Ishikawa (cell line): ENCODE results near the gene TGFB1.

Experiments
- FOXM1 ChIP-seq: IDR thresholded peaks from 2 replicates; pipeline ENCODE4 v1.6.1; 2012; ENCODE audit warnings: low read depth, borderline replicate concordance
- NFIC ChIP-seq: IDR thresholded peaks from 2 replicates; pipeline ENCODE4 v1.6.1; 2012
- RAD21 ChIP-seq: IDR thresholded peaks from 2 replicates; pipeline ENCODE4 v1.6.1; 2012; ENCODE audit warnings: low read depth
- REST ChIP-seq: IDR thresholded peaks from 2 replicates; pipeline ENCODE4 v1.6.1; 2012; ENCODE audit warnings: low read depth, mild to moderate bottlenecking
- TAF1 ChIP-seq: IDR thresholded peaks from 2 replicates; pipeline ENCODE4 v1.6.1; 2012; ENCODE audit warnings: low read depth, mild to moderate bottlenecking
- TCF12 ChIP-seq: IDR thresholded peaks from 2 replicates; pipeline ENCODE4 v1.6.1; 2012; ENCODE audit warnings: low read depth
- TEAD4 ChIP-seq: IDR thresholded peaks from 2 replicates; pipeline ENCODE4 v1.6.1; 2012
- TF ChIP-seq, protein P1 (sequence below): IDR thresholded peaks from 2 replicates; pipeline ENCODE4 v1.6.1; 2012

GRCh38 chr19:41351339-41352245 lies 2.1 kb downstream of the TGFB1 start:
- no peak for TF ChIP-seq RAD21
- no peak for TF ChIP-seq FOXM1
- TF ChIP-seq NFIC = no peak
- TF ChIP-seq TCF12 = no peak
- no peak for TF ChIP-seq TEAD4
- no peak for TF ChIP-seq TAF1
- TF ChIP-seq, protein P1, sequence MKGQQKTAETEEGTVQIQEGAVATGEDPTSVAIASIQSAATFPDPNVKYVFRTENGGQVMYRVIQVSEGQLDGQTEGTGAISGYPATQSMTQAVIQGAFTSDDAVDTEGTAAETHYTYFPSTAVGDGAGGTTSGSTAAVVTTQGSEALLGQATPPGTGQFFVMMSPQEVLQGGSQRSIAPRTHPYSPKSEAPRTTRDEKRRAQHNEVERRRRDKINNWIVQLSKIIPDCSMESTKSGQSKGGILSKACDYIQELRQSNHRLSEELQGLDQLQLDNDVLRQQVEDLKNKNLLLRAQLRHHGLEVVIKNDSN = peak; percentile 53
- no peak for TF ChIP-seq REST
